H9 (cell line): ENCODE results near the gene ERRFI1. TPM values are rescaled to one million over a fixed set of nuclear protein-coding genes. Genes with fewer than 3 reads are reported as not detected.

ENCODE experiments used
- DNase-seq: peaks from one replicate; pipeline ENCODE4 v3.0.0-alpha.2; 2017
- H2AFZ ChIP-seq: one replicate; pipeline ENCODE4 v1.6.1; 2013; ENCODE audit warnings: mild to moderate bottlenecking, low read length, control low read depth, moderate library complexity
- H2AK5ac ChIP-seq: 2 replicates; pipeline ENCODE4 v1.6.1; 2013; ENCODE audit warnings: low read length, control low read depth, mixed read lengths; ENCODE audit not compliant: insufficient read length
- H2BK120ac ChIP-seq: one replicate; pipeline ENCODE4 v1.6.1; 2013; ENCODE audit warnings: low read depth, mild to moderate bottlenecking, low read length, control low read depth, inconsistent platforms; ENCODE audit not compliant: poor library complexity, severe bottlenecking
- H2BK12ac ChIP-seq: 2 replicates; pipeline ENCODE4 v1.6.1; 2013; ENCODE audit warnings: low read length, control low read depth, mixed read lengths, low read depth; ENCODE audit not compliant: insufficient read length
- H2BK15ac ChIP-seq: 2 replicates; pipeline ENCODE4 v1.6.1; 2013; ENCODE audit warnings: low read depth, low read length, control low read depth
- H2BK20ac ChIP-seq: one replicate; pipeline ENCODE4 v1.6.1; 2013; ENCODE audit warnings: low read depth, mild to moderate bottlenecking, low read length, control low read depth, inconsistent platforms; ENCODE audit not compliant: poor library complexity, severe bottlenecking
- H2BK5ac ChIP-seq: 2 replicates; pipeline ENCODE4 v1.6.1; 2013; ENCODE audit warnings: low read length, control low read depth, mixed read lengths; ENCODE audit not compliant: insufficient read length
- H3K14ac ChIP-seq: 2 replicates; pipeline ENCODE4 v1.6.1; 2013; ENCODE audit warnings: low read length, control low read depth; ENCODE audit not compliant: insufficient read depth
- H3K18ac ChIP-seq: 2 replicates; pipeline ENCODE4 v1.6.1; 2013; ENCODE audit warnings: low read depth, mild to moderate bottlenecking, mixed read lengths, low read length, control low read depth; ENCODE audit not compliant: insufficient read length
- H3K23ac ChIP-seq: 2 replicates; pipeline ENCODE4 v1.6.1; 2013; ENCODE audit warnings: low read length, control low read depth, mixed read lengths, low read depth; ENCODE audit not compliant: insufficient read length
- H3K23me2 ChIP-seq: 2 replicates; pipeline ENCODE4 v1.6.1; 2013; ENCODE audit warnings: low read depth, mild to moderate bottlenecking, mixed read lengths, low read length, control low read depth; ENCODE audit not compliant: insufficient read length, poor library complexity, severe bottlenecking
- H3K27ac ChIP-seq: 2 replicates; pipeline ENCODE4 v1.5.1; 2013; ENCODE audit warnings: low read length, control low read depth, mixed read lengths, low read depth; ENCODE audit not compliant: insufficient read length
- H3K27me3 ChIP-seq: 2 replicates; pipeline ENCODE4 v1.6.1; 2013; ENCODE audit warnings: low read length, control low read depth, inconsistent platforms; ENCODE audit not compliant: insufficient read depth
- H3K4ac ChIP-seq: 2 replicates; pipeline ENCODE4 v1.6.1; 2013; ENCODE audit warnings: low read depth, mild to moderate bottlenecking, control low read depth, inconsistent platforms, low read length, moderate library complexity
- H3K4me1 ChIP-seq: 2 replicates; pipeline ENCODE4 v1.6.1; 2013; ENCODE audit warnings: low read length, control low read depth, inconsistent platforms; ENCODE audit not compliant: insufficient read depth
- H3K4me2 ChIP-seq: 2 replicates; pipeline ENCODE4 v1.6.1; 2013; ENCODE audit warnings: low read length, control low read depth, mixed read lengths; ENCODE audit not compliant: insufficient read length, insufficient read depth
- H3K56ac ChIP-seq: 2 replicates; pipeline ENCODE4 v1.6.1; 2013; ENCODE audit warnings: low read depth, mild to moderate bottlenecking, mixed read lengths, low read length, control low read depth; ENCODE audit not compliant: insufficient read length
- H3K79me1 ChIP-seq: 2 replicates; pipeline ENCODE4 v1.6.1; 2013; ENCODE audit warnings: low read depth, mild to moderate bottlenecking, moderate library complexity, low read length, control low read depth, inconsistent platforms; ENCODE audit not compliant: insufficient read depth, poor library complexity, severe bottlenecking
- H3K79me2 ChIP-seq: 2 replicates; pipeline ENCODE4 v1.6.1; 2013; ENCODE audit warnings: low read length, control low read depth, inconsistent platforms; ENCODE audit not compliant: insufficient read depth
- H3K9ac ChIP-seq: 2 replicates; pipeline ENCODE4 v1.6.1; 2013; ENCODE audit warnings: low read length, control low read depth, mixed read lengths; ENCODE audit not compliant: insufficient read length; ENCODE audit errors: extremely low read depth
- H3K9me3 ChIP-seq: one replicate; pipeline ENCODE4 v1.6.1; 2013; ENCODE audit warnings: low read depth, low read length, inconsistent platforms; ENCODE audit not compliant: control insufficient read depth
- H3T11ph ChIP-seq: one replicate; pipeline ENCODE4 v1.6.1; 2013; ENCODE audit warnings: mild to moderate bottlenecking, low read length, control low read depth, inconsistent platforms
- H4K20me1 ChIP-seq: one replicate; pipeline ENCODE4 v1.6.1; 2013; ENCODE audit not compliant: control insufficient read depth, insufficient read length, insufficient read depth
- H4K5ac ChIP-seq: 2 replicates; pipeline ENCODE4 v1.6.1; 2013; ENCODE audit warnings: low read depth, mild to moderate bottlenecking, mixed read lengths, low read length, control low read depth; ENCODE audit not compliant: insufficient read length
- H4K8ac ChIP-seq: replicated peaks from 2 replicates; pipeline ENCODE4 v1.6.1; 2013; ENCODE audit warnings: low read length, control low read depth, mixed read lengths, low read depth; ENCODE audit not compliant: insufficient read length
- H4K91ac ChIP-seq: 2 replicates; pipeline ENCODE4 v1.6.1; 2013; ENCODE audit warnings: low read depth, mild to moderate bottlenecking, moderate library complexity, mixed read lengths, low read length, control low read depth; ENCODE audit not compliant: insufficient read length
- H3K27ac Mint-ChIP-seq, 3 experiments: 2 replicates in 2 of 3; 3 replicates in 1 of 3; pipeline ENCODE4 v1.8.0; 2020 to 2021; ENCODE audit warnings: mixed read lengths in 3 of 3, mild to moderate bottlenecking in 1 of 3, moderate library complexity in 1 of 3
- H3K27me3 Mint-ChIP-seq: 2 replicates; pipeline ENCODE4 v1.8.0; 2021; ENCODE audit warnings: low read depth, mild to moderate bottlenecking, moderate library complexity, mixed read lengths
- H3K36me3 Mint-ChIP-seq, 3 experiments: 2 replicates in 2 of 3; 3 replicates in 1 of 3; pipeline ENCODE4 v1.8.0; 2020 to 2021; ENCODE audit warnings: low read depth in 3 of 3, mixed read lengths in 3 of 3; ENCODE audit not compliant: insufficient read depth in 1 of 3
- H3K4me1 Mint-ChIP-seq, 2 experiments: 2 replicates each; pipeline ENCODE4 v1.8.0; 2020; ENCODE audit warnings: mixed read lengths in 2 of 2
- H3K4me3 Mint-ChIP-seq, 2 experiments: 2 replicates in 1 of 2; 3 replicates in 1 of 2; pipeline ENCODE4 v1.8.0; 2020 to 2021; ENCODE audit warnings: mild to moderate bottlenecking in 2 of 2, mixed read lengths in 2 of 2, moderate library complexity in 1 of 2
- H3K9me3 Mint-ChIP-seq, 2 experiments: 2 replicates in 1 of 2; 3 replicates in 1 of 2; pipeline ENCODE4 v1.8.0; 2020; ENCODE audit warnings: mild to moderate bottlenecking in 2 of 2, mixed read lengths in 2 of 2, moderate library complexity in 1 of 2
- CTCF ChIP-seq: fragments of 200-600 bp; sonication (generic); conservative IDR thresholded peaks from 3 replicates; pipeline ENCODE4 v1.8.0; 2021; ENCODE audit warnings: antibody characterized with exemption, mild to moderate bottlenecking
- WGBS: extraction: QIAGEN DNeasy Blood & Tissue Kit; methylation state at CpG from one replicate; pipeline ENCODE4 v1.1.7; 2013; ENCODE audit warnings: missing lambda C conversion rate, low lambda C conversion rate, mixed read lengths; ENCODE audit not compliant: insufficient read length; ENCODE audit errors: extremely low coverage; 5-methylcytosine and 5-hydroxymethylcytosine counted together
- total RNA-seq: library from RNA; stranded (reverse); gene quantifications from 2 replicates; pipeline ENCODE4 v1.2.1, GENCODE V29; 2021

Gene ERRFI1
- total RNA-seq, 1 experiment from 2014 or later = 20.8 TPM

DNA sequence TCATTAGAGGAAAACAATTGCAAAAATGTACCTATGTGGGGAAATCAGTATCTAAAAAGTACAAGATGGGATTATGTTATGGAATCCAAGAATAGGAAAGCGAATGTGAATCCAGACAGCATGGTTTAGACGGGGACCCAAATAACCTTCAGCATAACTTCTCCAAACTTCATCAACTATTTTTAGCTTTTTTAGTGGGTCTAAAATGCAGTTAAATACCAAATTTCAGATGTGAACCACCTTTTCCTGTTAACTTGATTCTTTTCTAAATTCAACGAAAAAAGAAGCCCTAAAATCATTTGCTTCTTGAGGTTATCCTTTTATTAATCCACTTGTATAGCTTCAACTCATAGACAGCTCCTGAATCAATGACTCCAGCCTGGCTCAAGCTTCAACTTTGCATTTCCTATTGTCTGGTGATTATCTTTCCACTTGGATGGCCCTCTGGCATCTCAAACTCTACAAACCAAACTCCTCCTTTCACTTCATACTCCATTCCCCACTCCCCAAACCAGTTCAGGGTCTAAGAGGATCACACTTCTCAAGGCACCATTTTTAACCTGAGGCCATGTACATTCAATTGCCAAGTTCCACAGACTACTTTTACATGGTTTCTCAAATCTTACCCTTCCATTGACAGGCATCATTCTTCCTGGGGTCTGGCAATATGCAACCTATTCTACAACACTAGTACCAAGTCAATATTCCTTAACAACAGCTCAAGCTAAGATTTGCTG, 7.4 kb downstream of the ERRFI1 start:
- Mint-ChIP-seq H3K9me3 (no peaks in the 10 kb centered on the region), H3K36me3 (peaks cover 12 to 14% (median 12%) of the 10 kb centered on the region in 3 experiments; a peak in 6 of 7 replicates), H3K4me1 (peaks cover 71 to 85% of the 10 kb centered on the region in 2 experiments), H3K27ac (peak overlapping the region; percentile 25 to 70 (median 26); a peak in 6 of 7 replicates), H3K27me3 (no peaks in the 10 kb centered on the region), H3K4me3 (peak overlapping the region in 1 of 2 experiments; percentile 36; a peak in 2 of 5 replicates)
- H2AK5ac ChIP-seq = no peak overlapping the region
- H4K20me1 ChIP-seq = no peaks in the 10 kb centered on the region
- no peaks in the 10 kb centered on the region for H3K23me2 ChIP-seq
- no peak overlapping the region for H3T11ph ChIP-seq
- DNase-seq = no peak
- no peak overlapping the region for H2AFZ ChIP-seq
- H4K91ac ChIP-seq = no peak overlapping the region
- no peak overlapping the region for H2BK5ac ChIP-seq
- no peak overlapping the region for H3K4ac ChIP-seq
- no peak overlapping the region for H3K27ac ChIP-seq
- H4K5ac ChIP-seq = no peak overlapping the region
- H3K4me2 ChIP-seq = peak overlapping the region; percentile 12
- no peak overlapping the region for H2BK120ac ChIP-seq
- H3K79me1 ChIP-seq = peaks cover 8% of the 10 kb centered on the region
- H3K79me2 ChIP-seq = peaks cover 52% of the 10 kb centered on the region; the same call in 1 of the 2 replicates
- no peak overlapping the region for H2BK12ac ChIP-seq
- H3K9me3 ChIP-seq = no peaks in the 10 kb centered on the region
- peaks cover 9% of the 10 kb centered on the region; the same call in 1 of the 2 replicates for H3K4me1 ChIP-seq
- H4K8ac ChIP-seq = no peak overlapping the region
- no peaks in the 10 kb centered on the region for H3K27me3 ChIP-seq
- H3K56ac ChIP-seq = no peak overlapping the region
- no peak overlapping the region for H3K14ac ChIP-seq
- no peak overlapping the region for H3K23ac ChIP-seq
- no peak overlapping the region for H2BK20ac ChIP-seq
- no peak overlapping the region for H3K18ac ChIP-seq
- no CpG with 5 or more reads among the region's 3 CpGs for WGBS
- H2BK15ac ChIP-seq = no peak overlapping the region
- no peak overlapping the region for H3K9ac ChIP-seq
- no peak for TF ChIP-seq CTCF
